ENCODE measurements around the gene MAP7.

MAP7 gene

DNA sequence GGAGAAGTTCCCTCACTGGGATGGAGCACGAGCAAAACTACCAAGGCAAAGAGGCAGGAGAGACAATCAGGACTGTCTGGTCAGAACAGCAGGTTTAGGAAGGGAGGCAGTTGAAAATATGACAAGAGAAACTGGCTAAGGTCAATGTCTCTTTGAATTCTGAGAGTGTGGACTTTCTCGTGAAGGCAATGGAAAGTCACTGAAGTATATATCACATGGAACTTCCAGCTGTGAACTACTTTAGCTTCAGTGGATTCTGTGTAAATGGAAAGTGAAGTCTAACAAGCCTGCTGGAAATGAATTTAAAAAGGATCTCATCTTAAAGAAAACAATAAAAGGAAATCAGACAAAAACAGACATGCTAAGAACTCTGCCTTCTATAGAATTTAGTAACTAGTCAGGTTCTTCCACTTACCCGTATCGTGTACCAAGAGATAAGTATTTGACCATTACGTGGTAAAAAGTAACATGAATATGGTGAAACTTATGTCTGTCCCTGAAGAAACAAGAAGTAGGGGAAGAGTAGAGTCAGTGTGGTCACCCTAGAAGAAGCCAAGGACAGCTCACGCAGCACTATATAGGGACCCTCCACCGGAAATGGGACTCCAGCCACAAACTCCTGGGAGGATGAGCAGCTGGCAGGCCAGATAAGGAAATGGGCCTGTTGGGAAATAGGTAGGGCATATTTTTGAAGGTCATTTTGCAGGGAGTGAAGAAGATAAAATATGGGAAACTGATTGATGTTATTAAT is 123.4 kb downstream of the MAP7 start:
- H3K4me3 ChIP-seq (ENCODE audit: control insufficient read depth, low read depth, low read length), result no peak overlapping the region
- no peak for DNase-seq (ENCODE audit: low read depth)
- no peak for TF ChIP-seq CTCF (IDR thresholded peaks at IDR 0.05; ENCODE audit: control insufficient read depth, insufficient read depth, low read depth, low read length, missing control alignments)

GRCh38 chr6:136425793-136426192 is 124.4 kb downstream of the MAP7 start:
- no peak overlapping the region for H3K4me3 ChIP-seq (ENCODE audit: control insufficient read depth, low read depth, low read length)
- TF ChIP-seq CTCF (IDR thresholded peaks at IDR 0.05; ENCODE audit: control insufficient read depth, insufficient read depth, low read depth, low read length, missing control alignments), result no peak
- no peak for DNase-seq (ENCODE audit: low read depth)

GRCh38 chr6:136424901-136425300 is 125.3 kb downstream of the MAP7 start:
- DNase-seq (ENCODE audit: low read depth), result no peak
- TF ChIP-seq CTCF (IDR thresholded peaks at IDR 0.05; ENCODE audit: control insufficient read depth, insufficient read depth, low read depth, low read length, missing control alignments), result no peak
- H3K4me3 ChIP-seq (ENCODE audit: control insufficient read depth, low read depth, low read length), result no peak overlapping the region

- TF ChIP-seq CTCF (IDR thresholded peaks at IDR 0.05; ENCODE audit: control insufficient read depth, insufficient read depth, low read depth, low read length, missing control alignments), result no peak
- H3K4me3 ChIP-seq (ENCODE audit: control insufficient read depth, low read depth, low read length), result no peak overlapping the region
- DNase-seq (ENCODE audit: low read depth), result no peak
Observed at GRCh38 chr6:136424450-136424849, 125.8 kb downstream of the MAP7 start.

DNA sequence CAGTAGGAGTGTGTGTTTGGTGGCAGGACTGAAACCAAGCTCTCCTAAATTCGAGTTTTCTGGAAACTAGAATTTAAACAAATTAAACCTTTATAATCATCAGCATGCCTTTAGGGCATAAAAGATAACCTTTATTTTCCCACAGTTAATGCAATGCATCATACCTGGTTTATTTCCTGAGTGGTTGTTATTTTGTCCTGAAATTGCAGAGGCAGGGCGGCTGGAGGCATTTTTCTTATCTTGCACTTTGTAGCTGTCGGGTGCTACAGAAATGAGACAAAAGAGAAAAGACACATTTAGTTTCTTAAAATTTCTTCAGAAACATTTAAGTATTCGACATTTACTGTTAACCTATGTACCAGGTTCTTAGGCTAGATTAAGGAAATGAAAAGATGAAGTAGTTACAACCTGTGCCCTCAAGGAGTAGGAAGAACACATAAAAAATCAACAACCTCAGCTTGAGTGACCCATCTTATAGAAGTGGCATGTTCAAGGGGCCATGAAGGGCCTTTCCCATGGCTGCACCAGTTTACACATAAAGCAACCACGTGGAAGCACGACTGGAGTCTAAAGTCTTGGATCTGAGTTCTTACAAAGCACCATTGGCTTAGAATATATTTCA is 128.6 kb downstream of the MAP7 start:
- H3K4me3 ChIP-seq (ENCODE audit: control insufficient read depth, low read depth, low read length), result no peak overlapping the region
- DNase-seq (ENCODE audit: low read depth), result no peak
- TF ChIP-seq CTCF (IDR thresholded peaks at IDR 0.05; ENCODE audit: control insufficient read depth, insufficient read depth, low read depth, low read length, missing control alignments), result no peak

GRCh38 chr6:136420853-136421252 is 129.4 kb downstream of the MAP7 start:
- H3K4me3 ChIP-seq (ENCODE audit: control insufficient read depth, low read depth, low read length), result no peak overlapping the region
- no peak for DNase-seq (ENCODE audit: low read depth)
- no peak for TF ChIP-seq CTCF (IDR thresholded peaks at IDR 0.05; ENCODE audit: control insufficient read depth, insufficient read depth, low read depth, low read length, missing control alignments)

Measured in AG09309 (cell line).